GM13977 (cell line): Measurements from ENCODE around the gene GNB2.

ENCODE experiments used
- DNase-seq: peaks from one replicate; pipeline ENCODE4 v3.0.0; 2012; ENCODE audit warnings: low spot score
- CTCF ChIP-seq: IDR thresholded peaks from 2 replicates; pipeline ENCODE4 v1.5.1; 2012; ENCODE audit warnings: mild to moderate bottlenecking, control low read depth; ENCODE audit not compliant: insufficient read depth; ENCODE audit errors: extremely low read depth, missing control alignments
- in situ Hi-C: fragments of 300-500 bp; cut with MboI; formaldehyde crosslinking; loops from one replicate; pipeline ENCODE4 v1.12.0; 2022; ENCODE audit warnings: low sequenced_read_pairs, low pct_unique_long_range_greater_than_20kb, mixed read lengths, inconsistent platforms; ENCODE audit not compliant: unreplicated experiment

Gene GNB2

GRCh38 chr7:100630066-100630465 is 43.5 kb upstream of the GNB2 start:
- in situ Hi-C loops = no loop called here
- DNase-seq = no peak
- TF ChIP-seq CTCF = no peak

- peak; percentile 68 for TF ChIP-seq CTCF
- DNase-seq = peak; percentile 78
- in situ Hi-C loops = no loop called here
Measured at GRCh38 chr7:100632951-100633717, 40.4 kb upstream of the GNB2 start.

GRCh38 chr7:100639995-100640516 is 33.5 kb upstream of the GNB2 start:
- in situ Hi-C loops = no loop called here
- no peak for DNase-seq
- no peak for TF ChIP-seq CTCF

- no peak for TF ChIP-seq CTCF
- in situ Hi-C loops = no loop called here
Measured at GRCh38 chr7:100640517-100641440, 32.8 kb upstream of the GNB2 start.

GRCh38 chr7:100641463-100641859 is 32.1 kb upstream of the GNB2 start, which contains the start of gene TFR2:
TFR2 (minus strand) TSS chr7:100641552; CDS start chr7:100641509, 43 bp downstream.
- in situ Hi-C loops = no loop called here
- TF ChIP-seq CTCF = no peak
- no peak for DNase-seq

More at GRCh38 chr7:100640517-100641440, 32.8 kb upstream of the GNB2 start:
- no peak for DNase-seq

- no peak for TF ChIP-seq CTCF
- in situ Hi-C loops = no loop called here
- no peak for DNase-seq
Measured at GRCh38 chr7:100641860-100642533, 31.5 kb upstream of the GNB2 start.
